Nephron (organoid): Measurements from ENCODE around the gene CSF2.

ENCODE experiments used
- H3K27ac Mint-ChIP-seq, 3 experiments: 2 replicates each; pipeline ENCODE4 v1.8.0; 2020; ENCODE audit warnings: mixed read lengths in 3 of 3, mild to moderate bottlenecking in 2 of 3, moderate library complexity in 1 of 3
- H3K27me3 Mint-ChIP-seq: 2 replicates; pipeline ENCODE4 v1.8.0; 2021; ENCODE audit warnings: low read depth, mild to moderate bottlenecking, moderate library complexity, mixed read lengths
- H3K36me3 Mint-ChIP-seq: 2 replicates; pipeline ENCODE4 v1.8.0; 2020; ENCODE audit warnings: low read depth, mixed read lengths
- H3K4me1 Mint-ChIP-seq: 2 replicates; pipeline ENCODE4 v1.8.0; 2020; ENCODE audit warnings: mixed read lengths
- H3K4me3 Mint-ChIP-seq, 3 experiments: 2 replicates each; pipeline ENCODE4 v1.8.0; 2020; ENCODE audit warnings: mild to moderate bottlenecking in 3 of 3, mixed read lengths in 3 of 3, moderate library complexity in 2 of 3
- H3K9me3 Mint-ChIP-seq: 2 replicates; pipeline ENCODE4 v1.8.0; 2020; ENCODE audit warnings: mixed read lengths
- TF ChIP-seq, protein P1 (sequence below), 3 experiments: fragments of 200-600 bp; sonication (generic); IDR thresholded peaks; one replicate each; pipeline ENCODE4 v1.5.0; 2021; ENCODE audit warnings: antibody characterized with exemption in 3 of 3; ENCODE audit not compliant: unreplicated experiment in 3 of 3

Gene CSF2

DNA sequence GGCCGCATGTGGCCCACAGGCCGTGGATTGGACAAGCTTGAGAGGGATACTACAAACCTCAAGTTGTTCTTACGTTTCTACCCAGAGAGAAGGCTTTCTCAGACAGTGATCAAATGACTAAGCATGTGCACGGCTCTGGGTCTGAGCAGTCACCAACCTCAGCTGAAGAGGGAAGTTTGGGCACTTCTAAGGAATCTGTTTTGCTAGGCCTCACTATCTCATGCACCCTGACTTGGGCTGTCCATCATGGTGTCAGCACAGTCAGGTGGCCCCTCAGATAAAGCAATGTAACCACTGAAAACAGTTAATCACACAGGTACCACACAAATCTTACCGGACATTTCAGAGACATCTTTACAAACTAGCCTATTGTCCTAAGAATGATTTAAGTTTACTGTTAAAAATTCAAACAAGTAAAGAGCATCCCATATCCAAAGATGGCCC is 24.6 kb downstream of the CSF2 start:
- H3K4me1 Mint-ChIP-seq, result peaks cover 13% of the 10 kb centered on the region
- H3K4me3 Mint-ChIP-seq, result no peak overlapping the region
- H3K27me3 Mint-ChIP-seq, result peaks cover 6% of the 10 kb centered on the region
- no peak overlapping the region for H3K27ac Mint-ChIP-seq
- H3K36me3 Mint-ChIP-seq, result no peaks in the 10 kb centered on the region
- no peaks in the 10 kb centered on the region for H3K9me3 Mint-ChIP-seq
- TF ChIP-seq, protein P1, sequence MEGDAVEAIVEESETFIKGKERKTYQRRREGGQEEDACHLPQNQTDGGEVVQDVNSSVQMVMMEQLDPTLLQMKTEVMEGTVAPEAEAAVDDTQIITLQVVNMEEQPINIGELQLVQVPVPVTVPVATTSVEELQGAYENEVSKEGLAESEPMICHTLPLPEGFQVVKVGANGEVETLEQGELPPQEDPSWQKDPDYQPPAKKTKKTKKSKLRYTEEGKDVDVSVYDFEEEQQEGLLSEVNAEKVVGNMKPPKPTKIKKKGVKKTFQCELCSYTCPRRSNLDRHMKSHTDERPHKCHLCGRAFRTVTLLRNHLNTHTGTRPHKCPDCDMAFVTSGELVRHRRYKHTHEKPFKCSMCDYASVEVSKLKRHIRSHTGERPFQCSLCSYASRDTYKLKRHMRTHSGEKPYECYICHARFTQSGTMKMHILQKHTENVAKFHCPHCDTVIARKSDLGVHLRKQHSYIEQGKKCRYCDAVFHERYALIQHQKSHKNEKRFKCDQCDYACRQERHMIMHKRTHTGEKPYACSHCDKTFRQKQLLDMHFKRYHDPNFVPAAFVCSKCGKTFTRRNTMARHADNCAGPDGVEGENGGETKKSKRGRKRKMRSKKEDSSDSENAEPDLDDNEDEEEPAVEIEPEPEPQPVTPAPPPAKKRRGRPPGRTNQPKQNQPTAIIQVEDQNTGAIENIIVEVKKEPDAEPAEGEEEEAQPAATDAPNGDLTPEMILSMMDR (IDR thresholded peaks at IDR 0.05; ENCODE audit: unreplicated experiment in 3 of 3), result no peak

DNA sequence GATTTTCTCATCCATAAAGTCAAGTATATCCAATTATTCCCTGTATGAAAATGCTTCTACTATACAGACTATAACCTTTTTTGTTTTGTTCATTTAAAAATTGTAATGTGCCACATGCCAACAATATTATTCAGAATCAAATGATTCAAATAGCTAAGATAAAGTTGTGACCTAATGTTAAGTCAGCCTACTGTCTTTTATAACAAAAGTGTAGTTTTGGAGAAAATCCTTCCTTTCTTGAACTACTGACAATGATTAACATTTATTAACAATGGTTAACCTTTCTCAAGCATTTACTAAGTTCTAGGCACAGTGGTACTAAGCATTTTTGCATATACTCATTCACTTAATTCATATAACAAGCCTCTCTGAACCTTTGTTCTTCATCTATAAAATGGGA is 25.0 kb downstream of the CSF2 start:
- H3K36me3 Mint-ChIP-seq, result no peaks in the 10 kb centered on the region
- H3K27me3 Mint-ChIP-seq, result peaks cover 6% of the 10 kb centered on the region
- no peak overlapping the region for H3K27ac Mint-ChIP-seq
- peaks cover 8% of the 10 kb centered on the region for H3K4me1 Mint-ChIP-seq
- H3K9me3 Mint-ChIP-seq, result no peaks in the 10 kb centered on the region
- TF ChIP-seq, protein P1 (IDR thresholded peaks at IDR 0.05; ENCODE audit: unreplicated experiment in 3 of 3), result no peak
- no peak overlapping the region for H3K4me3 Mint-ChIP-seq

DNA sequence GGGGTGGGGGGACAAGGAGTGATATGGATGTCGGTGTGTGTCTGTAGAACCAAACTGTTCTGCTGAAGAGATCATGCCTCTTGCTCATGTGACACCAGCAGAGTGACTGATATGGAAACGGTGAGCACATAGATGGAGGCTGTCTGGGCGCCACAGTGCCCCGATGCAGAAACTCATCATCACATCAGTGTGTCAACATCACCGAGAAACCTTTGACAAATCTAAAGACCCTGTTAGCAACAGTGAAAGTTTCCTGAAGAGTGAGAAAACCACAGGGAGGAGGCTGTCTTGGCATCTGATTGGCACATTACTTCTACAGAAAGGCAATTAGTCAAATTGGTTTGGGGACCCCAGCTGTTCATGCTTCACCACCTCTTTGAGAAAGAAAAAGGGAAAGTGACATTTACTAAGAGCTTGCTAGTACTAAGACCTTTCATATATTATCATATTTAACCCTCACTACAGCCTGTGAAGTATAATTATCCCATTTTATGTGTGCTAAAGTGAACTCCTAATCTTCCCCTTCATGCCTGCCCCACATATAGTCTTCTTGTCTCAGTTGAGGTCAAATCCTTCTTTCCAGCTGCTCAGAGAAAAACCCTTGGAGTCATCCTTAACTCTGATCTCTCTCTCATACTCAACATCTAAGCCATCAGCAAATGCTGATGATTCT is 25.6 kb downstream of the CSF2 start:
- Mint-ChIP-seq H3K27ac (no peak overlapping the region), H3K27me3 (peaks cover 6% of the 10 kb centered on the region), H3K36me3 (no peaks in the 10 kb centered on the region), H3K9me3 (no peaks in the 10 kb centered on the region), H3K4me1 (peaks cover 2% of the 10 kb centered on the region), H3K4me3 (no peak overlapping the region)
- TF ChIP-seq, protein P1 (IDR thresholded peaks at IDR 0.05; ENCODE audit: unreplicated experiment in 3 of 3), result no peak

DNA sequence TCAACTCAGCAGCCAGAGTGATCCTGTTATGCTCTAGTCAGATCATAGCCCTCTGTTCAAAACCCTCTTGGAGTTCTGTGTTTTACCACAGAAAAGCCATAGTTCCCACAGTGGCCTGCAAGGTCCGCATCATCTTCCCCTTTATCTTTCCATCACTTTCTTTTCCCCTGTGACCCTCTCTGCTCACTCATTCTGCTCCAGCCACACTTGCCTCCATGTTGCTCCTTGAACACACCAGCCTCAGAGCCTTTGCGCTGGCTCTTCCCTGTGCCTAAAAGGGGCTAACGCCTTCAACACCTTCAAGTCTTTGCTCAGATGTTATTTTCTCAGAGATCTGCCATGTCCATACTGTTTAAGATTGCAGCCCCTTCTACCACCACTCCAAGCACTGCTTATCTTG is 26.3 kb downstream of the CSF2 start:
- Mint-ChIP-seq H3K27me3 (peaks cover 6% of the 10 kb centered on the region), H3K36me3 (no peaks in the 10 kb centered on the region), H3K4me1 (no peaks in the 10 kb centered on the region), H3K9me3 (no peaks in the 10 kb centered on the region), H3K4me3 (no peak overlapping the region), H3K27ac (no peak overlapping the region)
- TF ChIP-seq, protein P1 (IDR thresholded peaks at IDR 0.05; ENCODE audit: unreplicated experiment in 3 of 3), result no peak

DNA sequence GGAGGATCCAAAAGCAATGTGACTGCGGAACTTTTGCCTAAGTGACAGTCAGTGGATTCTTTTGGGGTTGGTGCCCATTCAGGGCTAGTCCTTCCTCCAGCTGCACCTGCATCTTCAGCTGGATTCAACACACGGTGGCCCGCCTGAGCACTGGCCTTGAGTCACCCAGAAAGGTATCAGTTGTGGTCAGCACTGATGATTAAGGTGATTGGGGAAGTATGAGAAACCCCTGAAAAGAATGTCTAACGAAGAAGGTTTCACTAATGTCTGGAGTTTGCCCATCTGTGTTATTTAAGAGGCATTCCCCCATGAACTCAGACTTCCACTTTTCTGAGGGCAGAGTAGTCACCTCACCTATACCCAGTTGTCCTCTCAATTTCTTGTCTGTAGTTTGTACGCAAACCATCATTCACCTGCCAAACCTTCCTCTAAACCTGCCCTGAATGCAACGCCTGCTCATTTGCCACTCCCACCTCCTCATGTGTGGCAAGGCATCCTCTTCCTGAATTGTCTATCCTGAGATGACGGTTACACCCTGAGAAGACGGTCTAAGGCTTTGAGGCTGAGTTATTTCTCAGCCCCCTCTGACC is 27.2 kb downstream of the CSF2 start:
- Mint-ChIP-seq H3K4me3 (no peak overlapping the region), H3K4me1 (no peaks in the 10 kb centered on the region), H3K27ac (no peak overlapping the region), H3K36me3 (no peaks in the 10 kb centered on the region), H3K9me3 (no peaks in the 10 kb centered on the region), H3K27me3 (peaks cover 6% of the 10 kb centered on the region)
- TF ChIP-seq, protein P1 (IDR thresholded peaks at IDR 0.05; ENCODE audit: unreplicated experiment in 3 of 3), result no peak

DNA sequence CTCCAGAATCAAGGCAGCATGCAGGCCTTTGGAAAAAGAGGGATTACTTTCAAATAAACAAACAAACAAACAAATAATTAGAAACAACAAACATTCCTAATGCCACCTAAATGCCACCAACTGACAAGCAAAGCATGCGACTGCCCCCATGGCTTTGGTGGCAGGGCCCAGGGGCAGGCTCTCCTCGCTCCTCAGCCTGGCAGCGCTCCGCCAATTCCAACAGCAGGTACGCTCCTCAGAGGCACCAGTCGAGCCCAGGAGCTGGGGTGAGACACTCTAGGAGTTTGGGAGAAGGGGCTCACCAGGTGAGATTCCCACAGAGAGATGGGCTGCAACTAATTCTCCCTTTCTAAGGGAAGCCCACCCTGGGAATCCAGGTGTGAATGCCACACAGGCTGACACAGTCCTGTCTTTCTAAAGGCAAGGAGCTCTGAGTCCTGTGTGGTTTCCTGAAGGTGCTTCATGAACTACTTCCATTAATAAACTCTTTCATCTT is 27.8 kb downstream of the CSF2 start:
- Mint-ChIP-seq H3K27me3 (peaks cover 6% of the 10 kb centered on the region), H3K4me3 (no peak overlapping the region), H3K9me3 (no peaks in the 10 kb centered on the region), H3K27ac (no peak overlapping the region), H3K36me3 (no peaks in the 10 kb centered on the region), H3K4me1 (no peaks in the 10 kb centered on the region)
- TF ChIP-seq, protein P1 (IDR thresholded peaks at IDR 0.05; ENCODE audit: unreplicated experiment in 3 of 3), result no peak
